ENCODE results near the gene SOX6. TPM values are rescaled to one million over a fixed set of nuclear protein-coding genes. Genes with fewer than 3 reads are reported as not detected.

SOX6 gene
- total RNA-seq, 4 donors from 2014 or later: 1.6 to 22.7 (median 6.9) TPM

- Histone ChIP-seq H3K9me3 (no peaks in the 10 kb centered on the region), H3K4me3 (no peak overlapping the region), H3K36me3 (no peaks in the 10 kb centered on the region), H3K27ac (no peak overlapping the region), H3K4me1 (peaks cover 0 to 23% (median 7%) of the 10 kb centered on the region in 4 donors), H3K27me3 (no peaks in the 10 kb centered on the region)
- 76 to 85% methylated on average over 5 of the region's 5 CpGs for WGBS, 2 donors (ENCODE audit: low coverage in 1 of 2)
- no peak for DNase-seq
- TF ChIP-seq POLR2A (IDR thresholded peaks at IDR 0.05): no peak
- TF ChIP-seq CTCF (IDR thresholded peaks at IDR 0.05): no peak
- no peak for TF ChIP-seq EP300 (IDR thresholded peaks at IDR 0.05; ENCODE audit: low read depth)
- TF ChIP-seq POLR2AphosphoS5 (IDR thresholded peaks at IDR 0.05): no peak
- intact Hi-C loops (cut with DNase I; ENCODE audit: low total_unique reads) (no loop called here), in situ Hi-C loops (cut with MboI; ENCODE audit: low pct_ligation_motif_present in 1 of 4, low pct_unique_long_range_greater_than_20kb in 1 of 4, low sequenced_read_pairs in 3 of 4) (no loop called here)
Observed at GRCh38 chr11:16402654-16403447, 46.5 kb upstream of the SOX6 start.

- no peak overlapping the region for H3K27ac ChIP-seq
- TF ChIP-seq CTCF (IDR thresholded peaks at IDR 0.05) (no peak), EP300 (IDR thresholded peaks at IDR 0.05; ENCODE audit: low read depth) (no peak), POLR2A (IDR thresholded peaks at IDR 0.05) (no peak), POLR2AphosphoS5 (IDR thresholded peaks at IDR 0.05) (no peak)
- no peak overlapping the region for H3K4me3 ChIP-seq
- intact Hi-C loops (cut with DNase I; ENCODE audit: low total_unique reads) (no loop called here), in situ Hi-C loops (cut with MboI; ENCODE audit: low pct_ligation_motif_present in 1 of 4, low pct_unique_long_range_greater_than_20kb in 1 of 4, low sequenced_read_pairs in 3 of 4) (no loop called here)
- H3K4me1 ChIP-seq: no peaks in the 10 kb centered on the region
- no peaks in the 10 kb centered on the region for H3K36me3 ChIP-seq
- WGBS, 2 donors (ENCODE audit: low coverage in 1 of 2): 34 to 43% methylated on average over 2 of the region's 2 CpGs
- H3K9me3 ChIP-seq: no peaks in the 10 kb centered on the region
- no peaks in the 10 kb centered on the region for H3K27me3 ChIP-seq
- DNase-seq: no peak
Observed at GRCh38 chr11:16397390-16397789, 41.0 kb upstream of the SOX6 start.

- TF ChIP-seq POLR2A (IDR thresholded peaks at IDR 0.05) (no peak), EP300 (IDR thresholded peaks at IDR 0.05; ENCODE audit: low read depth) (no peak), POLR2AphosphoS5 (IDR thresholded peaks at IDR 0.05) (no peak), CTCF (IDR thresholded peaks at IDR 0.05) (no peak)
- Histone ChIP-seq H3K9me3 (no peaks in the 10 kb centered on the region), H3K27ac (no peak overlapping the region), H3K27me3 (no peaks in the 10 kb centered on the region), H3K4me1 (no peaks in the 10 kb centered on the region), H3K4me3 (no peak overlapping the region), H3K36me3 (no peaks in the 10 kb centered on the region)
- WGBS, 2 donors (ENCODE audit: low coverage in 1 of 2): 53 to 62% methylated on average over 1 of the region's 1 CpG
- intact Hi-C loops (cut with DNase I; ENCODE audit: low total_unique reads): no loop called here
- in situ Hi-C loops (cut with MboI; ENCODE audit: low pct_ligation_motif_present in 1 of 4, low pct_unique_long_range_greater_than_20kb in 1 of 4, low sequenced_read_pairs in 3 of 4): no loop called here
- DNase-seq: no peak
Observed at GRCh38 chr11:16395601-16396000, 39.3 kb upstream of the SOX6 start.

GRCh38 chr11:16394947-16395346 is 38.6 kb upstream of the SOX6 start:
- Histone ChIP-seq H3K27me3 (no peaks in the 10 kb centered on the region), H3K4me1 (no peaks in the 10 kb centered on the region), H3K9me3 (no peaks in the 10 kb centered on the region), H3K4me3 (no peak overlapping the region), H3K36me3 (no peaks in the 10 kb centered on the region), H3K27ac (no peak overlapping the region)
- intact Hi-C loops (cut with DNase I; ENCODE audit: low total_unique reads) (no loop called here), in situ Hi-C loops (cut with MboI; ENCODE audit: low pct_ligation_motif_present in 1 of 4, low pct_unique_long_range_greater_than_20kb in 1 of 4, low sequenced_read_pairs in 3 of 4) (no loop called here)
- TF ChIP-seq POLR2A (IDR thresholded peaks at IDR 0.05) (no peak), EP300 (IDR thresholded peaks at IDR 0.05; ENCODE audit: low read depth) (no peak), CTCF (IDR thresholded peaks at IDR 0.05) (no peak), POLR2AphosphoS5 (IDR thresholded peaks at IDR 0.05) (no peak)
- 69 to 73% methylated on average over 4 of the region's 4 CpGs for WGBS, 2 donors (ENCODE audit: low coverage in 1 of 2)
- no peak for DNase-seq
